Skeletal muscle satellite cell (primary cell): ENCODE data around the gene MRC2.

ENCODE experiments used
- H3K27me3 ChIP-seq: 2 replicates; pipeline ENCODE4 v1.7.0; 2013; ENCODE audit warnings: low read length; ENCODE audit not compliant: control insufficient read depth, insufficient read depth
- H3K36me3 ChIP-seq: 2 replicates; pipeline ENCODE4 v1.7.0; 2013; ENCODE audit warnings: mild to moderate bottlenecking, control low read depth, low read length; ENCODE audit not compliant: insufficient read depth
- H3K4me1 ChIP-seq: 2 replicates; pipeline ENCODE4 v1.7.0; 2013; ENCODE audit warnings: low read length; ENCODE audit not compliant: control insufficient read depth, insufficient read depth
- H3K4me2 ChIP-seq: 2 replicates; pipeline ENCODE4 v1.7.0; 2013; ENCODE audit warnings: mild to moderate bottlenecking, low read length
- H3K4me3 ChIP-seq: 2 replicates; pipeline ENCODE4 v1.7.0; 2013; ENCODE audit warnings: low read length
- H3K9ac ChIP-seq: 2 replicates; pipeline ENCODE4 v1.7.0; 2013; ENCODE audit warnings: mild to moderate bottlenecking, low read depth, low read length, moderate library complexity
- H3K9me3 ChIP-seq: replicated peaks from 2 replicates; pipeline ENCODE4 v1.7.0; 2013; ENCODE audit warnings: mild to moderate bottlenecking, control low read depth, low read length

MRC2 gene

DNA sequence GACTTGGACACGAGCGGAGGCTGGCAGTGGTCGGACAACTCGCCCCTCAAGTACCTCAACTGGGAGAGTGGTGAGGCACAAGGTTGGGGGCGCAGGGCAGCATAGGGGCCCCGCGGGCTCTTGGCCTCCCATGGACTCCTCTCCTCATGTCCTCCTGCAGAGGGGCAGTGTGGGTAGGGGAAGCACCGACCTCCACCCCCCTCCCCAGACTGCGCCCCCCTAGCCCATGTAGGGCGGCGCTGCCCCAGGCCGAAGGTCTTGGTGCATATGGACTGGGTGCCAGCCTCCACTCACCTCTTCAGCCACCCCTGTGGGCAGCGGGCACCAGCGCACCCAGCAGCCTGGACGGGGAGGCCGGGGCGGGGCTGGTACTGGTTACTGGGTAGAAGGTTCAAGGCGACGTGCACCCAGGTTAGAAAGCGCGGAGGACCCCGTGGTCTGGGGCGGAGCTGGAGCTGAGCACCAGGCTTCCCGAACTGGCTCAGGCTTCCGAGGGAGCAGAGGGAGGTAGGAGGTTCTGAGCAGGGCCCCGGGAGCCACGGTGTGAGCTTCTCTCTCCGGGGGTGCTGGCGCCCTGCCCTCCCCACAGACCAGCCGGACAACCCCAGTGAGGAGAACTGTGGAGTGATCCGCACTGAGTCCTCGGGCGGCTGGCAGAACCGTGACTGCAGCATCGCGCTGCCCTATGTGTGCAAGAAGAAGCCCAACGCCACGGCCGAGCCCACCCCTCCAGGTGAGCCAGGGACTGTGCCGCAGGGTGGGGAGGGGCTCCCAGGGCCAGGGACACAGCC is 39.5 kb downstream of the MRC2 start:
- H3K4me1 ChIP-seq = peaks cover 6% of the 10 kb centered on the region

GRCh38 chr17:62668091-62668804 is 40.8 kb downstream of the MRC2 start:
- Histone ChIP-seq H3K9me3 (no peaks in the 10 kb centered on the region), H3K4me3 (no peak overlapping the region), H3K36me3 (peaks cover 80% of the 10 kb centered on the region), H3K4me1 (peaks cover 6% of the 10 kb centered on the region), H3K27me3 (no peaks in the 10 kb centered on the region), H3K4me2 (no peak overlapping the region), H3K9ac (no peak overlapping the region)

More for the DNA sequence above, 39.5 kb downstream of the MRC2 start:
- Histone ChIP-seq H3K9me3 (no peaks in the 10 kb centered on the region), H3K4me3 (no peak overlapping the region), H3K27me3 (no peaks in the 10 kb centered on the region), H3K9ac (no peak overlapping the region), H3K36me3 (peaks cover 70% of the 10 kb centered on the region), H3K4me2 (no peak overlapping the region)

- H3K27me3 ChIP-seq = no peaks in the 10 kb centered on the region
- H3K4me2 ChIP-seq = no peak overlapping the region
- H3K4me3 ChIP-seq = no peak overlapping the region
- no peaks in the 10 kb centered on the region for H3K9me3 ChIP-seq
- peaks cover 6% of the 10 kb centered on the region for H3K4me1 ChIP-seq
- H3K9ac ChIP-seq = no peak overlapping the region
- peaks cover 90% of the 10 kb centered on the region for H3K36me3 ChIP-seq
Observed at GRCh38 chr17:62670202-62670821, 42.8 kb downstream of the MRC2 start.

DNA sequence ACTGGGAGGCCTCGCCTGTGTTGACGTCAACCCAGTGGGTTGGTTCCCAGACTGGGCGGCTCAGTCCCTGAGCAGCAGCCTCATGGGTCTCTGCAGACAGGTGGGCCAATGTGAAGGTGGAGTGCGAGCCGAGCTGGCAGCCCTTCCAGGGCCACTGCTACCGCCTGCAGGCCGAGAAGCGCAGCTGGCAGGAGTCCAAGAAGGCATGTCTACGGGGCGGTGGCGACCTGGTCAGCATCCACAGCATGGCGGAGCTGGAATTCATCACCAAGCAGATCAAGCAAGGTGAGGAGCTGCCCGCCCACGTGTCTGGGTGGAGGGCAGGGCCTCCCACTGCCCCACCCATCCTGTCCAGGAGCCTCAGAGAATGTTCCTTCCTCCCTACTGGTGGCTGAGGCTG is 44.1 kb downstream of the MRC2 start:
- Histone ChIP-seq H3K9me3 (no peaks in the 10 kb centered on the region), H3K4me1 (peaks cover 6% of the 10 kb centered on the region), H3K36me3 (peaks cover 90% of the 10 kb centered on the region), H3K4me2 (no peak overlapping the region), H3K9ac (no peak overlapping the region), H3K4me3 (no peak overlapping the region), H3K27me3 (no peaks in the 10 kb centered on the region)

GRCh38 chr17:62672957-62673356 is 45.5 kb downstream of the MRC2 start:
- Histone ChIP-seq H3K4me1 (peaks cover 6% of the 10 kb centered on the region), H3K9ac (no peak overlapping the region), H3K9me3 (no peaks in the 10 kb centered on the region), H3K4me3 (no peak overlapping the region), H3K4me2 (no peak overlapping the region), H3K36me3 (peaks cover 87% of the 10 kb centered on the region), H3K27me3 (no peaks in the 10 kb centered on the region)

- Histone ChIP-seq H3K36me3 (peaks cover 90% of the 10 kb centered on the region), H3K4me3 (no peak overlapping the region), H3K4me2 (no peak overlapping the region), H3K27me3 (no peaks in the 10 kb centered on the region), H3K4me1 (peaks cover 6% of the 10 kb centered on the region), H3K9me3 (no peaks in the 10 kb centered on the region), H3K9ac (no peak overlapping the region)
Observed at GRCh38 chr17:62673614-62674362, 46.3 kb downstream of the MRC2 start.

- H3K4me2 ChIP-seq = no peak overlapping the region
- no peaks in the 10 kb centered on the region for H3K27me3 ChIP-seq
- peaks cover 92% of the 10 kb centered on the region for H3K36me3 ChIP-seq
- peaks cover 6% of the 10 kb centered on the region for H3K4me1 ChIP-seq
- H3K9ac ChIP-seq = no peak overlapping the region
- H3K4me3 ChIP-seq = no peak overlapping the region
- no peaks in the 10 kb centered on the region for H3K9me3 ChIP-seq
Observed at GRCh38 chr17:62674363-62674739, 46.9 kb downstream of the MRC2 start.

DNA sequence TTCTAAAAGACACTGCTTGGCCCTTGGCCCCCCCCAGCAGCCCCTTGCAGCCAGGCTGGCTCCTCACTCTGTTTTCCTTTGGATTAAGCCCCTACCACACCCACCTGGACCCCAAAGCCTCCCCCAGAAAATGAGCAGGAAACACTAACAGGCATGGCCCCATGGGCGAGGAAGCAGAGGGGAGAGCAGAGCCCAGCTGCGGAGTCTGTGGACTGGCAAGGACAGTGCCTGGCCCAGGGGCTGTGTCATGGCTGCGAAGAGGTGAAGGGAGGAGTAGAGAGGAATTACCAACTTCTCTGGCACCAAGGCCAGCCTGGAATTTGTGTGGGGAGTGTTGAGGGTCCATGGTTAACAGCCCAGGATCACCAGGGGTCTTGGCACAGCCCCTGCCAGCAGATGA is 47.4 kb downstream of the MRC2 start:
- Histone ChIP-seq H3K4me1 (peaks cover 6% of the 10 kb centered on the region), H3K9me3 (no peaks in the 10 kb centered on the region), H3K36me3 (peaks cover 93% of the 10 kb centered on the region), H3K27me3 (no peaks in the 10 kb centered on the region), H3K9ac (no peak overlapping the region), H3K4me3 (no peak overlapping the region), H3K4me2 (no peak overlapping the region)

DNA sequence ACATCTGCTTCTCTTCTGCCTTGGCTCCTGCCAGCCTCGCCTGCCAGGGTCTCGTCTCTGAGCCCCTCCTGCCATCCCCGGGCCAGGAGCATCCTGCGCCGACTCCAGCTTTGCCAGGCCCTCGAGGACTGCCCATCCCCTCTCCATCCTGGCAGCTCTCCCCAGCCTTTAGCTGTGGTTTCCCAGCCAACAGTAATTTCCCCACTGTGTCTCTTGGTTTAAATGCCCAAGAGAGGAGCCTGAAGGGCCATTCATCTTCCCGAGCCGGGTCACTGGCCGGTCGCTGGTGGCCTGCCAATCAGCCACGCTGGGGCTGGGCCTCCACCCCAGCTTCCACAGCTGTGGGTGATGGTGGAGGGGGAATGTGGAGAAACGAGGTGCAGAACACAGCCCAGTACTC is 47.8 kb downstream of the MRC2 start:
- H3K4me1 ChIP-seq = peaks cover 6% of the 10 kb centered on the region
- no peak overlapping the region for H3K4me3 ChIP-seq
- no peaks in the 10 kb centered on the region for H3K9me3 ChIP-seq
- no peak overlapping the region for H3K4me2 ChIP-seq
- no peaks in the 10 kb centered on the region for H3K27me3 ChIP-seq
- peaks cover 93% of the 10 kb centered on the region for H3K36me3 ChIP-seq
- H3K9ac ChIP-seq = no peak overlapping the region

DNA sequence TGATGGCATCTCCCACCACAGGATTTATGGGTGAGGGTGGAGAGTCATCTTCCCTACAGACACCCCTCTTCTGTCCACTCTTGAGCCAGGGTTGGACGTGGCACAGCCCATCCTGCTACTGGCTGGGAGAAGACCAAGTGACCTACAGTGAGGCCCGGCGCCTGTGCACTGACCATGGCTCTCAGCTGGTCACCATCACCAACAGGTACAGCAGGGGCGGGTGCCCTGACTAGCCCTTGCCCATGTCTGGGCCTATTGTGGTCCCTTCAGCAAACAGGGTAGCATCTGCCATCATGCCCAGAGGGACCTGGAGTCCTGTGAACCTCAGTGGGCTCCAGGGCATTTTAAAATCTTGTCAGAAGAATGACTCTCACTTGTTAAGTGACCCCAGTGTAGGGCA is 48.2 kb downstream of the MRC2 start:
- Histone ChIP-seq H3K4me3 (no peak overlapping the region), H3K4me2 (no peak overlapping the region), H3K4me1 (peaks cover 6% of the 10 kb centered on the region), H3K9ac (no peak overlapping the region), H3K9me3 (no peaks in the 10 kb centered on the region), H3K27me3 (no peaks in the 10 kb centered on the region), H3K36me3 (peaks cover 93% of the 10 kb centered on the region)

GRCh38 chr17:62676231-62676943 is 48.9 kb downstream of the MRC2 start:
- peaks cover 93% of the 10 kb centered on the region for H3K36me3 ChIP-seq

More at GRCh38 chr17:62676231-62676943, 48.9 kb downstream of the MRC2 start:
- Histone ChIP-seq H3K9me3 (no peaks in the 10 kb centered on the region), H3K9ac (no peak overlapping the region), H3K4me3 (no peak overlapping the region), H3K4me1 (peaks cover 4% of the 10 kb centered on the region), H3K27me3 (no peaks in the 10 kb centered on the region), H3K4me2 (no peak overlapping the region)
